ENCODE results near the gene GPR12. TPM values are rescaled to one million over a fixed set of nuclear protein-coding genes. Genes with fewer than 3 reads are reported as not detected.

The GPR12 gene
- total and polyA plus RNA-seq, 9 donors, result 0.07 to 0.12 TPM; not detected in 7

- Histone ChIP-seq H3K9me3 (no peaks in the 10 kb centered on the region), H3K27ac (no peak overlapping the region), H3K4me1 (ENCODE audit: insufficient read depth) (no peaks in the 10 kb centered on the region), H3K36me3 (no peaks in the 10 kb centered on the region), H3K27me3 (no peaks in the 10 kb centered on the region), H3K4me3 (no peak overlapping the region)
- no peak for DNase-seq
- TF ChIP-seq POLR2A (IDR thresholded peaks at IDR 0.05) (no peak), CTCF (IDR thresholded peaks at IDR 0.05) (no peak), EP300 (IDR thresholded peaks at IDR 0.05) (no peak)
- 15 to 27% (median 20%) methylated on average over 25 of the region's 25 CpGs for WGBS, 3 donors
- intact Hi-C loops (cut with DNase I), result no loop called here
Measured at GRCh38 chr13:26742691-26743358, 17.8 kb downstream of the GPR12 start.

- Histone ChIP-seq H3K4me1 (ENCODE audit: insufficient read depth) (no peaks in the 10 kb centered on the region), H3K27ac (no peak overlapping the region), H3K9me3 (no peaks in the 10 kb centered on the region), H3K36me3 (no peaks in the 10 kb centered on the region), H3K27me3 (no peaks in the 10 kb centered on the region), H3K4me3 (no peak overlapping the region)
- 71 to 76% (median 72%) methylated on average over 9 of the region's 9 CpGs for WGBS, 3 donors
- TF ChIP-seq POLR2A (IDR thresholded peaks at IDR 0.05) (no peak), EP300 (IDR thresholded peaks at IDR 0.05) (no peak), CTCF (IDR thresholded peaks at IDR 0.05) (no peak)
- intact Hi-C loops (cut with DNase I), result no loop called here
- DNase-seq, result no peak
Measured at GRCh38 chr13:26735677-26736076, 24.9 kb downstream of the GPR12 start.

- Histone ChIP-seq H3K27me3 (no peaks in the 10 kb centered on the region), H3K4me1 (ENCODE audit: insufficient read depth) (no peaks in the 10 kb centered on the region), H3K36me3 (no peaks in the 10 kb centered on the region), H3K9me3 (no peaks in the 10 kb centered on the region), H3K4me3 (no peak overlapping the region), H3K27ac (no peak overlapping the region)
- no peak for DNase-seq
- TF ChIP-seq CTCF (IDR thresholded peaks at IDR 0.05) (no peak), POLR2A (IDR thresholded peaks at IDR 0.05) (no peak), EP300 (IDR thresholded peaks at IDR 0.05) (no peak)
- intact Hi-C loops (cut with DNase I), result no loop called here
Measured at GRCh38 chr13:26727633-26728032, 33.0 kb downstream of the GPR12 start.

GRCh38 chr13:26727122-26727521, 33.5 kb downstream of the GPR12 start:
- no peaks in the 10 kb centered on the region for H3K36me3 ChIP-seq

More at GRCh38 chr13:26727122-26727521, 33.5 kb downstream of the GPR12 start:
- Histone ChIP-seq H3K4me1 (ENCODE audit: insufficient read depth) (no peaks in the 10 kb centered on the region), H3K4me3 (no peak overlapping the region), H3K9me3 (no peaks in the 10 kb centered on the region), H3K27ac (no peak overlapping the region), H3K27me3 (no peaks in the 10 kb centered on the region)
- DNase-seq, result no peak
- 83 to 86% (median 83%) methylated on average over 3 of the region's 3 CpGs for WGBS, 3 donors
- intact Hi-C loops (cut with DNase I), result no loop called here
- TF ChIP-seq EP300 (IDR thresholded peaks at IDR 0.05), result no peak
- no peak for TF ChIP-seq POLR2A (IDR thresholded peaks at IDR 0.05)
- TF ChIP-seq CTCF (IDR thresholded peaks at IDR 0.05), result no peak
